CMK (cell line): ENCODE measurements around the gene GANAB.
"Not testable (repeated sequence)": the region's sequence is repeated elsewhere in the genome, so short reads cannot be mapped to it uniquely, and the experiment has no call there.

Experiments
- DNase-seq: peaks from one replicate; pipeline ENCODE4 v3.0.0-alpha.2; 2010; ENCODE audit warnings: low read depth

Gene GANAB

DNA sequence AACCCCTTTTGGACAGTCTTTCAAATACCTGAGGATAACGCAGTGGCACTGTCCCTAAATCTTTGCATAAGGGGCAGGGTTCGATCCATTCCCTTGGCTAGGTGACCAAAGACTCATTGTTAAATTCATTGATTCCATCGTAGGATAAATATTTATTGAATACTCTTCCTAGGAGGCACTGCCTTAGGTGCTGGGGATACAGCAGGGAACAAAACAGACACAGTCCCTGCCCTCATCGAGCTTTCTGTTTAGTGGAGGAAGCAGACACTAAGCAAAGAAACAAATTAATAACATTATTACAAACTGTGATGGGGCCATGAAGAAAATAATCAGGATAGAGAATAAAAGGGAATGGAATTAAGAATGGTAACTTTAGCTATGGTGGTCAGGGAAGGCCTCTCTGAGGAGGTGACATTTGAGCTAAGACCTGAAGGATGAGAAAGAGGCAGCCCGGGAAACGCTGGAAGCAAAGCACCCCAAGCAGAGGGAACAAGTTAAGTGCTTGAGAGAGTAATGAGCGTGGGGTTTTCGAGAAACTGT, 25.3 kb downstream of the GANAB start:
- DNase-seq, result no peak

- not testable (repeated sequence) for DNase-seq
Measured at GRCh38 chr11:62616957-62617356, 29.5 kb downstream of the GANAB start.

DNA sequence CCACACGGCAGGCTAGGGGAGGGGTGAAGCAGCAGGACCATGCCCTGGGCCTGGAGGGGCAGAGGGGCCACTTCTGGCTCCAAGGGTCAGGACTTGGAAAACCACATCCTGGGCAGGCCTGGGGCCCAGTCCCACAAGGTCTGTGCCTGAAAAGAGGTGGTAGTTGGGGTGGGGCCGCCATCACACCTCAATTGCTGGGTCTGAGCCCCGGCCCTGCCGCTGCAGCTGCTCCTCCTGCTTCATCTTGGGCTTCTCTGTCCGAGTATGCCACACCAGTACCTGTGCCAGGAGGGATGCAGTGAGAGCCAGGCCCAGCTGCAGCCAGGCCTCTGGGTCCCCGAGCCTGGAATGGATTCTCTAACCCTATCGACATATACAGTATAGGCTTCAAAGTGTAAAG, 30.9 kb downstream of the GANAB start:
- no peak for DNase-seq

DNA sequence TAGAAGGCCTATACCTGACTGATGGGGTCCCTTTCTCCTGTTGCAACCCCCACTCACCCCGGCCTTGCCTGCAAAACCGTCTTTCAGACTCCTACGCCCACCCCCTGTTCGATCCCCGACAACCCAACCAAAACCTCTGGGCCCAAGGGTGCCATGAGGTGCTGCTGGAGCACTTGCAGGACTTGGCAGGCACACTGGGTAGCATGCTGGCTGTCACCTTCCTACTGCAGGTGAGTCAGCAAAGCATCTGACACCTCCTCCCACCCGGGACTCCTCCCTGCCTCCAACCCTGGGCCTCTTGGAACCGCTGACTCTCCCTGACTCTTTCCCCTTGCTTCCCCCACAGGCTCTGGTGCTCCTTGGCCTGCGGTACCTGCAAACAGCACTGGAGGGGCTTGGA, 32.1 kb downstream of the GANAB start:
- DNase-seq, result no peak

GRCh38 chr11:62613291-62613778, 33.1 kb downstream of the GANAB start:
- DNase-seq, result no peak

DNA sequence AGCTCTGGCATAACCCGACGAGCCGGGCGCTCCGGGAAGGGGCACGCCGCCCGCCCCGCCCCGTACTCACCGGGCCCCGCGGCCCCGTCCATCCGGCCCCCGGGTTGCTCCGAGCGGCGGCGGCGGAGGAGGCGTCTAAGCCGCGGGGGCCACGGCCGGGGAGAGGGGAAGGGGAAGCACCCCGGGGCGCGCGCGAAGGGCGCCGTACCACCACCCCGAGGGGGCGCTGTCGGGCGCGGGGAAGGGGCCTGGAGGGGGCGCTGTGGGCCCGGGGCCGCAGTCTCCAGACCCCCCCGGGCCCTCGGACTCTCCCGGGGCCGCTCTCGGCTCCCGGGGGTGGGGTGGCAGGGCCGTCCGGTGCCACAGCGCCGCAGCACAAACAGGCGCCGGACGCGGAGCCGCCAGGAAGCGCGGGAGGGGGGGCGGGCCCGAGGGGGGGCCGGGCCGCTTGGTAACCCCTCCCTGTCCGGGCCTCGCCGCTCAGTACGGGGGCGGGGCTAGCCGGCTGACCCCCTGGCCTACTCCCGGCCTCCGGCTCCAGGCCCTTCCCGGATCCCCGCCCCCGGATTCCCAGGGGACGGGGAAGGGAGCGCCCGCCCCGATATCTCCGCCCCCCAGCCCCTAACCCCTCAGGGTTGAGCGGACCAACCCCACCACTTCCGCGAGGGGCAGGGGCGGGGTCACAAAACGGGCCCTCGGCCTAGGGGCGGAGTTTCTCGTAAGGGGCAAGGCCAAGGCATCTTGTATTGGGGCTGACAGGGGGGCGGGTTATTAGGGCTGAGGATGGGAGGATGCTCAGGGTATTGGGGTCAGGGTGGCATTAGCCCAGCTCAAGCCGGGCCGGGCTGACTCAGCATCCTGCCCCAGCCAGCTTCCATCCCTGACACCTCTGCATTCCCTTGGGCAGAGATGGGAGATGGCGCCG, 33.8 kb downstream of the GANAB start, which contains the start of the genes EML3 and ROM1:
TSS of gene EML3 (minus strand) at position 410 of the 925 bp plus-strand sequence. CDS start at position 92, 318 bp downstream.
TSS of gene ROM1 (plus strand) at position 892 of the 925 bp plus-strand sequence. CDS start at position 917, 25 bp downstream.
- peak; percentile 79 for DNase-seq

DNA sequence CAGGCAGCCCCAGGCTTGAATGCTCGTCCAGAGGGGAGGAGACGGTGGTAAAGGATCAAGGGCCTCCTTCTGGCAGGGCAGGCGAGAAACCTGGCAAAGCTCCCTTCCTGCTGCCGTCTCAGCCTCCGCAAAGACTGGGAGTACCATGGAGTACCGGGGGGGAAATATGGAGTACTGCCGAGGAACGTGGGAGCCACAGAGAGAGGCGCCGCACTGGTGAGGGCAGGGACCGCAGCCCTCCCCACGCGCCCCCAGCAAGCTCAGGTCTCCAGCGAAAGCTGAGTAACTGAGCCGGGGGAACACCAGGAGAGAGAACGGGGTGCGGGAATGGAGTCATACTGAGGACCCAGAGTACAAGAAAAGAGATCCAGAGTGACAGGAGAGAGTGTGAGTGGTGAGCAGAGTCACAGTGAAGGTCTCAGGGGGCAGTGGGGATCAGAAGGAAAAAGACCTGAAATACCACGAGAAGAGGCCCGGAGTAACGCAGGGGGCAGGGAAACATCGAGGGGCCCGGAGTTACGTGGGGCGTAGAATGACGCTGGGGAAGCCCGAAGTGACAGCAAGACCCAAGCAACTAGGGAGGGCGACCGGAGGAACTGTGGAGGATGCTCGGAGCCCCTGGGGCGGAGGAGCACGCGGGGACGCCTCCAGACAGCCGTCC, 34.6 kb downstream of the GANAB start:
- no peak for DNase-seq

- no peak for DNase-seq
Measured at GRCh38 chr11:62610814-62611704, 35.4 kb downstream of the GANAB start.

- no peak for DNase-seq
Measured at GRCh38 chr11:62610403-62610802, 36.0 kb downstream of the GANAB start.

- DNase-seq, result no peak
Measured at GRCh38 chr11:62608776-62609175, 37.6 kb downstream of the GANAB start.

DNA sequence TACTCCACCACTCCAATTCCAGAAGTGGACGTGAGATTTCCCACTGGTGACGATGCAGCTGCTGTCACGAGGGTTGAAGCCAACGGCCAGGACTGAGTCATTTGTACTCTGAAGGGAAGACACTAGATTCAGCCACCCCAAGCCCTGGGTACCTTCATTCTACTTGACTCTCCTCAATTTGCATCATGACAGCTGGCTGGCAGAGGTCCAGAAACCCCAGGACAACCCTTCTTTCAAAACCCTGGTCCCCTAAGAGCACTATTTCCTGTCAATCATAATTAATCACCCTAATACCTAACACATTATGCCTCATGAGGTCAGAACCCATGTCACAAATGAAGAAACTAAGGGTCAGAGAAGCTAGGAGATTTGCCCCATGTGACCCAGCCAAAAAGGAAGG, 38.7 kb downstream of the GANAB start:
- DNase-seq, result no peak

- no peak for DNase-seq
Measured at GRCh38 chr11:62605902-62606301, 40.5 kb downstream of the GANAB start.

- DNase-seq, result no peak
Measured at GRCh38 chr11:62605467-62605866, 40.9 kb downstream of the GANAB start.

- no peak for DNase-seq
Measured at GRCh38 chr11:62604460-62605120, 41.8 kb downstream of the GANAB start.

DNA sequence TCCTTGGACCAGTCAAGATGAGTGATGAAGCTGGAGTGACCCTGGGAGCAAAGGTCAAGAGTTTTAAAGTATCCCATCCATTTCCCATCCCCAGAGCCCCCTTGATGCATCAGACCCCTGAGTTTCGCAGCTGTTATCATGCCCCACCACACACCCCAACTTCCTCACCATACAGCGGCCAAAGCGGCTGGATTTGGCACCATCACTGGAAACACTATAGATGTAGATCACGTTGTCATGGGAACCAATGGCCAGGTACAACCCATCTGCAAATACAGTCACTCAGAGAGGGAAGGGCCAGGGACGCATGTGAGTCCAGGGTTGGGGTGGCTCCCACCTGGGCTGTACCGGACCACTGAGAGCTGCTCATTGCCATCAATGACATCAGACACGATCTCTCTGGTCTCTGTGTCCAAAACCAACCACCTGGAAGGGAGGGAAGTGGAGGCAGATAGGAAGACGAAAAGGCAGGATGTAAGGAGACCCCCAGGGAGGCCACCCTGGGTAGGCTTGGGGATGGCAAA, 42.6 kb downstream of the GANAB start:
- DNase-seq, result no peak

DNA sequence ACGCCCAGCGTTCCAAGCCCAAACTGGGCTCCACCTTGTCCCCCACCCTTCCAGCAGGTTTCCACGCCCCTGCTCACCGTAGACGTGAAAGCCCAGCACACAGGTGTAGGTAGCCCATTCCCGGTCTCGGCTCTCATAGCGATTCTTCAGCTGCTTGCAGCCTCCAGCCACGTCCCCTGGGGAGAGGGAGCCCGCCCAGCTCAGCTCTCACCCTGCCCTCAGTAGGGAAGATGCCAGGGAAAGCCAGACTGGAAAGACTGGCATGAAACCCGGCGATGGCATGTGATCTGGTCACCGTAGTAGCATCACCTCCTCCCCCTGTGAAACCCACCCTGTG, 43.4 kb downstream of the GANAB start:
- DNase-seq, result no peak

DNA sequence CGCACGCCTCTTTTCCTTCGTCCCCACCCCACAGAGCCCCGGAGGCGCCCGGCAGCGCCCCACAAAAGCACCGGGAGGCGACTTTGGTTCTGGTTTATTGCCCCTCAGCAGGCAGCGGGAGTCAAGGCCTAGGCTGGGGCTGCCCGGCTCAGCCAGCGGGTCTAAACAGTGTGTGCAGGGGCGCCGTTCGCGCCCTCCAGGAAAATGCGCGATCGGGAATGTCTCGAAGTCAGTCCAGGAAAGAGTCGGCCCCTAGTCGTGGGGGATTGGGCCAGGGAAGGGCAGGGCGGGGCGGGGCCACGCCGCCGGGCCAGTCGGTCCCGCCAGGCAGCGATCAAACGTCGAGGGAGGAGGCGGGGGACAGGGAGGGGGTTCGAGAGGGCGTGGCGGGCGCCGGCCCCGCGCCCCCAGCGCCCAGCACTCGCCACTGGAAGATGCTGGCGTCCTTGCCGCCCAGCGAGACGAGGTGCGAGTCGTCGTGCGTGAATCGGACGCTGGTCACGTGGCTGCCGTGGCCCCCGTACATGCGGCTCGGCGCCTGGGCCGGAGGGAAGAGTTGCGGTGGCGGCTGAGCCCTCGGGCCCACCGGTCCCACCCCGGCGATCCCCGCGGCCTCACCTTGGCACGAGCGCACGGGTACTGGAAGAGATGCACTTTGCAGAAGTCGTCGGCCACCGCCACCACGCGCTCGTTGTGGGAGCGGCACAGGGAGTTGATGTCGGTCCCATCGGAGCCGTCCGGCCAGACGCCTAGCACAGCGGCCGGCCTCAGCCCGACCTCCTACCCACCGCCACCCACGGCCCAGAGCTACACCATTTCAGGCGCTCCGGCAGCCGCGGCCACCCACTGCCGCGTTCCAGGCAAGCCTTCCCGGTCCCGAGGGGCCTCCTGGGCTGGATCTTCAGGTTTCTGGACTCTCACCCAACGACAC, 44.0 kb downstream of the GANAB start:
- no peak for DNase-seq

DNA sequence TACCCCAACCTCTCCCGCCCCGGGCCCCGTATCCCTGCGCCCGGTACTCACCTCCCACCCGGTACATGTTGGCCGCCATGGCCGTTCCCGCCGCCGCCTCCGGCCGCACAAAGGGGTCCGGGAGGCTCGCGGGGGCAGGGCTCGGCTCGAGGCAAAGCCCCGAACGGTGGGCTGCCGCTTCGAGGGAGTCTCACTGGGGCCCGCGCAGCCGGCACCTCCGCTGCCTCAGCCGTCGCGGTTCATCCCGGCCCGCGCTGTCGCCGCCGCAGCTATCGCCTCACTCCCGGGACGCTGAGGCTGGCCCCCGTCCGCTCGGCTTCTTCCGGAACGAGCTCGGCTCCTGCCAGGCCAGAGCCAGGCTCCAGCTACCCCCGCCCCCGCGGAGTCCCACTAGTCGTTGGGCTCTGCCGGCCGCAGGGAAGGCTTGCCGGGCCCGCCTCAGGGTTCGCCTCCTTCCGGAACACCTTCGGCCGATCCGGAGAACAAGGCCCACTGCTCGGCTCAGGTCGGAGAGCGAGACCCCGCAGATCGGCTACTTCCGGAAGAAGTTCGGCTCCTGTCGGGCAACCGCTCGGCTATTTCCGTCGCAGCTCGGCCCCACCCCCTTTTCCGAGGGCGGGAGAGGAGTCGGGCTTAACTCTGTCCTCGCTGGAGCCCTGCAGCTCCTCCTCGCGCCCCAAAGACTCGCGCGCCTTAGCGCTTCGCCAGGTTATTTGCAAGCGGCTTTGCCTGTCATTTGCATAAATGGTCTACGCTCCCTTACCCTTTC, 44.9 kb downstream of the GANAB start, which contains the start of gene MTA2:
TSS of gene MTA2 (minus strand) at position 494 of the 769 bp plus-strand sequence. CDS start at position 79, 415 bp downstream.
- DNase-seq, result peak; percentile 87

DNA sequence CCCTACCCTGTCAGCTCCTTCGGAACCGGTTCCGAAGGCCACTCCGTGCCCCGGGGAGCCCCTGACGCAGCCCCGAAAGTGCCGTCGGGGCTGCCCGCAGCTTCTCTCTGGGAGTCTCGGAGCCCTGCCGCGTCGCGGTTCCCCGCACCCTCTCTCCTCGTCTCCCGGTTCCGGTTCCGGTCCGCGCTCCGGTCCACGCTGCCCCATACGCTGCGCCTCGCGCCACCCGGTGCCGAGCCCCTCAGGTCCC, 45.4 kb downstream of the GANAB start:
- DNase-seq, result no peak
